OCI-M1 (cell line): ENCODE measurements around the gene CEP250.
"Not testable (repeated sequence)": the region's sequence is repeated elsewhere in the genome, so short reads cannot be mapped to it uniquely, and the experiment has no call there.

Source experiments
- DNase-seq: peaks from one replicate; lab custom pipeline; 2025; lab: John Stamatoyannopoulos, UW

Gene CEP250

DNA sequence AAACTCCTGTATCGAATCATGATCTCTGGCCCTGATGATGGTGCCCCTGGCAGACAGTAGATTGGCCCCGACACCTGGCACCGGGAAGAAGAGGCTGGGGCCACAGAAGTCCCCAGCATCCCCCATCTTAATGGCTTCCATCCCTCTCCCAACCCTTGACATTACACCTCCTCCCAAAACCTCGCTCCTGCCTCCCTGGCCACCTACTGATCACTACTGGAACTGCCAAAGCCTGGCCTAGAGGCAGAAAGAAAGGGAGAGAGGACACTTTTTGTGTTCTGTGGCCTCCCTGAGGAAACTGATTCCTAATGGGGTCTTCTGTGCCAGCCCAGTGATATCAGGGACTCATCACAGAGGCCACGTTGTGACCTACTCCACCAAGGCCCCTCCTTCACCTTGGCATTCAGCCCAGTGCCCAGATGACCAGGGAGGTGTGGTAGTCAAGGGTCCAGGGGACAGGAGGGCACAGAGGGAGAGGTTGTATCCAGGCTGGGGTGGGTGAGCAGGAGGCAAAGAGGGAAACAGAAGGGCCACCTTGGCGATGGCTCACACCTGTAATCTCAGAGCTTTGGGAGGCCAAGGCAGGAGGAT lies 68.0 kb downstream of the CEP250 start:
- peak; percentile 37 for DNase-seq

- no peak for DNase-seq
Observed at GRCh38 chr20:35525639-35526038, 70.2 kb downstream of the CEP250 start.

- no peak for DNase-seq
Observed at GRCh38 chr20:35527122-35527769, 71.8 kb downstream of the CEP250 start.

GRCh38 chr20:35529552-35529951 lies 74.2 kb downstream of the CEP250 start, which contains the start of gene C20orf173:
Gene C20orf173 (minus strand): TSS chr20:35529652. CDS start chr20:35529373, 279 bp downstream.
- DNase-seq, result no peak

DNA sequence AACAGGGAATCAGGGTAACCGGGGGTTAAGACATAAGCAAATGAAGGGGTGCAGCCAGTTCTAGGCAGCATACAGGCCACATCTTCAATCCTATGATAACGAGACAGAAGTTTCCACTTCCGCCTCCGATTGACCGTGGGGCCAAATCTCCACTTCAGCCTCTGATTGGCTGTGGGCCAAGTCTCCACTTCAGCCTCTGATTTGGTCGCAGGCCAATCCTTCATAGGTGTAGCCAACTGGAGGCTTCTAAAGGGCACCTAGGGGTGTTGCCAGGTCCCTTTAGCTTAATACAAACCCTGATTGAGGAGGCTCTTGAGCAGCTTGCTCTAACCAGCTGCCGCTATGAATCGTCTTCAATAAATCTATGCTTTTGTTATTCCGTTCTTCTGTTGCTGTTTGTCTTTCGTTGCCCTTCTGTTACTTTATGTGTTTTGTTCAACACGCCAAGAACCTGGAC lies 84.4 kb downstream of the CEP250 start:
- peak; percentile 91 for DNase-seq

- no peak for DNase-seq
Observed at GRCh38 chr20:35541118-35541782, 85.9 kb downstream of the CEP250 start.

DNA sequence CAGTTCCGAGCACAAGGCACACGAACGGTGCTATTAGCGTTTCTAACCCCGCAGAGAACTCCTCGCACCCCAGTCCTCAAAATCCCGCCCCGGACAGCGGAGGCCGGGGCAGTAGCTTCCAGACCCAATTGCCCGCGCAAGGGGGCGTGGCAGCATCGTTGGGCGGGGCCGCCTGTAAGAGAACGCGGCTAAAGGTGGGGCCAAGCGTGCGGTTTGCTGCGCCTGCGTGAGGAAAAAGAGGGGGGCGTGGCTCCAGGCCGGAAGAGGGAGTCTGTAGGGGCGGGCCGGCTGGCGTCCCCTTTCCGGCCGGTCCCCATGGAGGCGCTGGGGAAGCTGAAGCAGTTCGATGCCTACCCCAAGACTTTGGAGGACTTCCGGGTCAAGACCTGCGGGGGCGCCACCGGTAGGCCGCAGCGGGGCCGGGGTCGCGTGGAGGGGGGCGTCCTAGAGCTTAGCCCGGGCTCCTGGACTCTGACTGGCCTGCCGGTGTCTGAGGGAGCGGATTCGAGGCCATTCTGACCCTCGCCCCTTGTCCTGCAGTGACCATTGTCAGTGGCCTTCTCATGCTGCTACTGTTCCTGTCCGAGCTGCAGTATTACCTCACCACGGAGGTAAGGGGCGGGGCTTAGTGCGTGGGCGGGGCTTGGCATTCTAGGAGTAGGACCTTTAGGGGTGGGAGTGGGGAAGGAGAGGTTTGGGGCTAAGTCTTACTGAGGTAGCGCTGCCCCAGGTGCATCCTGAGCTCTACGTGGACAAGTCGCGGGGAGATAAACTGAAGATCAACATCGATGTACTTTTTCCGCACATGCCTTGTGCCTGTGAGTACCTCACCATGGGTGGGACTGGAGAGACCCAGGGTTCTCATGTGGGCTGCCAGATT lies 86.6 kb downstream of the CEP250 start, which contains the start of gene ERGIC3:
Gene ERGIC3 (plus strand): TSS at position 296 of the 880 bp plus-strand sequence. CDS start 20 bp downstream, at position 316.
- peak; percentile 98 for DNase-seq

DNA sequence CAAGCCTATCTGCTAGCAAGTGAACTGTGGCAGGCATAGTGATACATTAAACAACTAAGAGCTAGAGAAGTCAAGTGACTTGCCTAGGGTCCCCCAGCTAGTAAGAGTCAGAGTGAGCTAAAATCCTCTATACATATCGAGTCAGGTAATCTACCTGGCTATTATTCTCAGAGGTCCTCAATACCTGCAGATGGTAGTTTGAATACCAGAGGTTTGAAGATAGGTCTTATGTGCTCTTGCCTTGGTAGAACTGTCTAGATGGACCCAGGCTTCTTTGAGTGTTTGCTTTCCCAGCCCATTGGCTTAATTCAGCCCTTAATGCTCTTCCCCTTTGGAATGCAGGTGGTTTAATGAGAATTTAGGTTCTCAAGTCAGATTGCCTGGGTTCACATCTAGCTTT lies 87.6 kb downstream of the CEP250 start:
- no peak for DNase-seq

DNA sequence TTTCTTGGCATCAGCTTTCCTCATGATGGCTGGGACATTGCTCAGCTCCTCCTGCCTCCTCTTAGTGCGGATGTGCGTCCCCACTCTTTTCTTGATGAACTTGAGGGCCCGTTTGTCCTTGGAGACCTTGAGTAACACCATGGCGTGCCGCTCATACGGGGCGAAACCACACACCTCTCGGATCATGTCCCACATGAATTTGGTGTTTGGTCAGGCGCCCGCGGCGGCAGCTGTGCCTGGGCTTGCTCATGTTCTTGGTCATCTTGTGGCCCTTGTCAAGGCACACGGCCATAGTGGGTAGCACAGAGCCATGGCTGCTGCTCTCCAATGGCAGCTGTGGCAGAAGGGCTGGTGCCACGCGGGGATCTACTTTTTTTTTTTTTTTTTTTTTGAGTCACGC lies 89.0 kb downstream of the CEP250 start:
- no peak for DNase-seq

DNA sequence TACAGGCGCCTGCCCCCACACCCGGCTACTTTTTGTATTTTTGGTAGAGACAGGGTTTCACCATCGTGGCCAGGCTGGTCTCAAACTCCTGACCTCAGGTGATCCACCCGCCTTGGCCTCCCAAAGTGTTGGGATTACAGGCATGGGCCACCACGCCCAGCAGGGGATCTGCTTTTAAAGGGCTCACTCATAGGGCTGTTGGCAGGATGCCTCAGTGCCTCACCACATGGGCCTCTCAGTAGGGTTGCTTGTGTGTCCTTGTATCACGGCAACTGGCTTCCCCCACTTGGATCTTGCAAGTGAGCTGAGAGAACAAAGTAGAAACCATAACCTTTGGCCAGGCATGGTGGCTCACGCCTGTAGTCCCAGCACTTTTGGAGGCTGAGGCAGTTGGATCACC lies 89.5 kb downstream of the CEP250 start:
- not testable (repeated sequence) for DNase-seq

DNA sequence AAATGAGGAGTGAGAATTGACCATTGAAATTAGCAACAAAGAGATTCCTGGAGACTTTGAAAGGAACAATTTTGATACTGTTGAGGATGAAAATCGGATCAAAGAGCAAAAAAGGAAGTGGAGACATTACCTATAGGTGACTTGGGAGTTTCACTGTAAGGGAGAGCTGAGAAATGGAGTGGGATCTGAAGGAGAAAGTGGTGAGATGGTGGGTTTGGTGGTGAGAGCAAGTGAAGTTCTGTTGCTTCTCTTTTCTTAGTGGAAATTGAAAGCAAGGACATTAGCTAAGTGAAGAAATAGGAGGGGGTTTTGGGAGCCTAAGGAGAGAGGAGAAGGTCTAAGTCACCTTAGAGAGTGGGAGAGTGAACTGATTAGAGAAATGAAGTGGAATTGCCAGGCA lies 90.7 kb downstream of the CEP250 start:
- DNase-seq, result no peak

DNA sequence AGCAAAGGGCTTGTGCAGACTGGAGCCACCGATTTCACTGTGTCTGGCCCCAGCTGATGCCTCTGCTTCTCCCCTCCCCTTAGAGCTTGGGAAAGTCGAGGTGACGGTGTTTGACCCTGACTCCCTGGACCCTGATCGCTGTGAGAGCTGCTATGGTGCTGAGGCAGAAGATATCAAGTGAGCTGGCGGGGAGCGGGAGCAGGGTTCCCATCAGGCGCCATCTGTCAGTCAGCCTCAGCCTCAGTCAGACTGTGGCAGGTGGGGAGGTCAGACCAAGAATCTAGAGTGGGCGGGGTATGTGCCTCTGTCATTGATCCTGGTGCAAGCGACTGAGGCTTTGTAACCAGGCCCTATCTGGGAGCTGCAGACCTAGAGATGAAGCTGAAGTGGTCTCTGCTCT lies 91.9 kb downstream of the CEP250 start:
- no peak for DNase-seq

DNA sequence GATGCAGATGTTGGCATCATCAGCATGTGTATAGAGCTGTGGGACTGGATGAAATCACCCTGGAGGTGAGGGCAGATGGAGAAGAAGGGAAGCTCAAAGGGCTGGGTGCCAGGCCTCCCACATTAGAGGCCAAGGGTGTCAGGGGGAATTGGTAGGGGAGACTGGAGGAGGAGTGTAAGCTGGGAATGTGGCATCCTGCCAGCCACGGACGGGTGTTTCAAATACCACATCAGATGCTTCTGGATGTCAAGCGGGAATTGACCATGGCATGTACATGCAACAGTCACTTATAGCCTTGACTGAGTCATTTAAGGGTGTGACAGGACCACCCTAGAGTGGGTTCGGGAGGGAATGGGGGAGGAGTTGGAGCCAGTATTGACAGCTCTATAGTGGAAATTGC lies 96.1 kb downstream of the CEP250 start:
- no peak for DNase-seq

DNA sequence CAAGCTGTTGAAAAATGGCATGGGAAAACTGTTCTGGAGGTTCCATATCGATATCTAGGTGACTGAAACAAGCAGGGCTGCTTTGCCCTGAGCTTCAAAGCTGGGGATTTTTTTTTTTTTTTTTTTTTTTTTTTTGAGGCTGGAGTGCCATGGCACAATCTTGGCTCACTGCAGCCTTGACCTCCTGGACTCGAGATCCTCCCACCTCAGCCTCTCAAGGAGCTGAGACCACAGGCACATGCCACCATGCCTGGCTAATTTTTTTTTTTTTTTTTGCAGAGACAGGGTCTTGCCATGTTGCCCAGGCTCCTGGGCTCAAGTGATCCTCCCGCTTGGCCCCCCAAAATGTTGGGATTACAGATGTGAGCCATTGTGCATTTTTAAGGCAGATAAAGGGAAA lies 97.5 kb downstream of the CEP250 start:
- no peak for DNase-seq

DNA sequence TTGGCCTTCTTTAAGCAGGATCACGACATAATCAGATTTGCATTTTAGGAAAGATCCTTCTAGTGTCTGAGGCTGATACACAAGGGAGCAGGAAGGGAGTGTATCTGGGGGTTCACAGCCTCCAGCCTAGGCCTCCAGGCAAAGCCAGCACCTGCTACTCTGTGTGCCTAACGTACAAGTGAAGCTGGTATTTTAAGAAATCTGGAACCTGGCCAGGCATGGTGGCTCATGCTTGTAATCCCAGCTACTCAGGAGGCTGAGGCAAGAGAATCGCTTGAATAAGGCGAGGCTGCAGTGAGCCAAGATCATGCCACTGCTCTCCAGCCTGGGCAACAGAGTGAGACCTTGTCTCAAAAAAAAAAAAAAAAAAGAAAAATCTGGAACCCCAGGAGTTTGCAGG lies 100.1 kb downstream of the CEP250 start:
- not testable (repeated sequence) for DNase-seq

- DNase-seq, result no peak
Observed at GRCh38 chr20:35555951-35556645, 100.7 kb downstream of the CEP250 start.

GRCh38 chr20:35556871-35557270 lies 101.5 kb downstream of the CEP250 start:
- no peak for DNase-seq

- no peak for DNase-seq
Observed at GRCh38 chr20:35558451-35558850, 103.1 kb downstream of the CEP250 start.

- no peak for DNase-seq
Observed at GRCh38 chr20:35559042-35559693, 103.8 kb downstream of the CEP250 start.

- DNase-seq, result no peak
Observed at GRCh38 chr20:35560105-35560511, 104.7 kb downstream of the CEP250 start.

- no peak for DNase-seq
Observed at GRCh38 chr20:35560541-35560940, 105.1 kb downstream of the CEP250 start.
